Aorta (tissue), 5 donors: Measurements from ENCODE around the gene DPP6. TPM values are rescaled to one million over a fixed set of nuclear protein-coding genes. Genes with fewer than 3 reads are reported as not detected.

Source experiments
- ATAC-seq: fragments of 200-7000 bp; cut with Tn5 transposase; one replicate; pipeline ENCODE4 v1.9.1; 2022; ENCODE audit warnings: moderate library complexity; ENCODE audit not compliant: low FRiP score
- DNase-seq, 2 donors: peaks; one replicate each; pipeline ENCODE4 v3.0.0-alpha.2; 2020
- H3K27ac ChIP-seq, 2 donors: one replicate each; pipeline ENCODE4 v1.5.1; 2013; ENCODE audit warnings: low read length in 2 of 2, mild to moderate bottlenecking in 2 of 2, moderate library complexity in 2 of 2, control low read depth in 1 of 2, inconsistent platforms in 1 of 2, low read depth in 1 of 2
- H3K27me3 ChIP-seq, 2 donors: one replicate each; pipeline ENCODE4 v1.6.1; 2013; ENCODE audit warnings: control low read depth in 1 of 2, low read length in 1 of 2, mild to moderate bottlenecking in 1 of 2, moderate library complexity in 1 of 2; ENCODE audit not compliant: insufficient read depth in 2 of 2, control insufficient read depth in 1 of 2
- H3K36me3 ChIP-seq, 2 donors: one replicate each; pipeline ENCODE4 v1.6.1; 2013; ENCODE audit warnings: control low read depth in 1 of 2, low read length in 1 of 2, mild to moderate bottlenecking in 1 of 2; ENCODE audit not compliant: insufficient read depth in 2 of 2, control insufficient read depth in 1 of 2
- H3K4me1 ChIP-seq, 2 donors: one replicate each; pipeline ENCODE4 v1.6.1; 2013; ENCODE audit warnings: low read length in 2 of 2, control low read depth in 1 of 2, mild to moderate bottlenecking in 1 of 2, moderate library complexity in 1 of 2; ENCODE audit not compliant: insufficient read depth in 2 of 2, control insufficient read depth in 1 of 2
- H3K4me3 ChIP-seq, 2 donors: one replicate each; pipeline ENCODE4 v1.5.1; 2013; ENCODE audit warnings: low read length in 2 of 2, control low read depth in 1 of 2, mild to moderate bottlenecking in 1 of 2
- H3K9me3 ChIP-seq: one replicate; pipeline ENCODE4 v1.6.1; 2013; ENCODE audit warnings: mild to moderate bottlenecking, low read length; ENCODE audit not compliant: control insufficient read depth
- WGBS, 2 donors: extraction: QIAGEN DNeasy Blood & Tissue Kit; methylation state at CpG; one replicate each; pipeline ENCODE4 v1.1.7; 2013; 5-methylcytosine and 5-hydroxymethylcytosine counted together
- intact Hi-C, 2 donors: fragments of 100-400 bp; cut with DNase I; formaldehyde crosslinking; loops; one replicate each; pipeline versions ENCODE4 v1.14.2 to v1.15.0; 2022
- polyA plus RNA-seq, 2 donors: library from polyadenylated mRNA; stranded (reverse); fragments of 200-250 nt; gene quantifications; one replicate each; pipeline ENCODE4 v1.2.3, GENCODE V29; 2013
- total RNA-seq, 2 donors: library from RNA; stranded (reverse); fragmentation: NEBNext Ultra II Directional; extraction: Animal tissue kit (Norgen Biotek cat#: 25700); gene quantifications; one replicate each; pipeline ENCODE4 v1.2.1, GENCODE V29; 2021
- donor health status: healthy with polysubstance abuse.
- donor health status: Bipolar disorder and iron deficiency.
- donor health status: DM: no; HTN: no; CAD: no.
- donor health status: DM: no; HTN: no; CAD: no.
- donor health status: DM: yes; HTN: yes; CAD: no.

DPP6 gene
- total and polyA plus RNA-seq, 4 donors: 0.69 TPM; not detected in 3

GRCh38 chr7:154259396-154259795 is 207.2 kb downstream of the DPP6 start:
- H3K27ac ChIP-seq: no peak overlapping the region
- ATAC-seq (no peak), DNase-seq (no peak)
- H3K36me3 ChIP-seq: no peaks in the 10 kb centered on the region
- H3K9me3 ChIP-seq: no peaks in the 10 kb centered on the region
- H3K4me3 ChIP-seq: no peak overlapping the region
- intact Hi-C loops: no loop called here
- H3K4me1 ChIP-seq: no peaks in the 10 kb centered on the region
- no peaks in the 10 kb centered on the region for H3K27me3 ChIP-seq
- 57 to 61% methylated on average over 3 of the region's 3 CpGs for WGBS, 2 donors

- WGBS, 2 donors: 41 to 50% methylated on average over 8 of the region's 8 CpGs
- Histone ChIP-seq H3K27ac (no peak overlapping the region), H3K4me3 (no peak overlapping the region), H3K27me3 (no peaks in the 10 kb centered on the region), H3K4me1 (no peaks in the 10 kb centered on the region), H3K36me3 (no peaks in the 10 kb centered on the region), H3K9me3 (peaks cover 5% of the 10 kb centered on the region)
- intact Hi-C loops: no loop called here
- no peak for DNase-seq
- ATAC-seq: no peak
These were observed 235.2 kb downstream of the DPP6 start for GRCh38 chr7:154287356-154287755.

- no peak for DNase-seq
- Histone ChIP-seq H3K9me3 (peaks cover 5% of the 10 kb centered on the region), H3K27me3 (no peaks in the 10 kb centered on the region), H3K4me3 (no peak overlapping the region), H3K4me1 (no peaks in the 10 kb centered on the region), H3K27ac (no peak overlapping the region), H3K36me3 (no peaks in the 10 kb centered on the region)
- WGBS, 2 donors: 85 to 90% methylated on average over 5 of the region's 5 CpGs
- no peak for ATAC-seq
- intact Hi-C loops: no loop called here
These were observed 236.9 kb downstream of the DPP6 start for GRCh38 chr7:154289119-154289518.

- Histone ChIP-seq H3K9me3 (no peaks in the 10 kb centered on the region), H3K4me3 (no peak overlapping the region), H3K36me3 (no peaks in the 10 kb centered on the region), H3K27ac (no peak overlapping the region), H3K27me3 (no peaks in the 10 kb centered on the region), H3K4me1 (no peaks in the 10 kb centered on the region)
- DNase-seq: no peak
- ATAC-seq: no peak
- WGBS, 2 donors: 69 to 75% methylated on average over 4 of the region's 4 CpGs
- intact Hi-C loops: no loop called here
These were observed 244.2 kb downstream of the DPP6 start for GRCh38 chr7:154296443-154296842.

GRCh38 chr7:154299736-154300135 is 247.5 kb downstream of the DPP6 start:
- intact Hi-C loops: no loop called here
- DNase-seq (no peak), ATAC-seq (no peak)
- Histone ChIP-seq H3K36me3 (no peaks in the 10 kb centered on the region), H3K9me3 (no peaks in the 10 kb centered on the region), H3K27me3 (no peaks in the 10 kb centered on the region), H3K4me1 (no peaks in the 10 kb centered on the region), H3K4me3 (no peak overlapping the region), H3K27ac (no peak overlapping the region)
- 77 to 81% methylated on average over 8 of the region's 8 CpGs for WGBS, 2 donors

- intact Hi-C loops: no loop called here
- 43 to 57% methylated on average over 2 of the region's 2 CpGs for WGBS, 2 donors
- Histone ChIP-seq H3K36me3 (no peaks in the 10 kb centered on the region), H3K27ac (no peak overlapping the region), H3K27me3 (no peaks in the 10 kb centered on the region), H3K4me3 (no peak overlapping the region), H3K4me1 (no peaks in the 10 kb centered on the region), H3K9me3 (no peaks in the 10 kb centered on the region)
- no peak for DNase-seq
- no peak for ATAC-seq
These were observed 250.2 kb downstream of the DPP6 start for GRCh38 chr7:154302380-154302779.

- DNase-seq (no peak), ATAC-seq (no peak)
- Histone ChIP-seq H3K27me3 (no peaks in the 10 kb centered on the region), H3K4me1 (no peaks in the 10 kb centered on the region), H3K9me3 (no peaks in the 10 kb centered on the region), H3K4me3 (no peak overlapping the region), H3K27ac (no peak overlapping the region), H3K36me3 (no peaks in the 10 kb centered on the region)
- intact Hi-C loops: no loop called here
- 36 to 40% methylated on average over 4 of the region's 4 CpGs for WGBS, 2 donors
These were observed 252.0 kb downstream of the DPP6 start for GRCh38 chr7:154304231-154304630.

- H3K9me3 ChIP-seq: no peaks in the 10 kb centered on the region
- H3K4me3 ChIP-seq: no peak overlapping the region
- no peak overlapping the region for H3K27ac ChIP-seq
- ATAC-seq (peak; percentile 37), DNase-seq (no peak)
- WGBS, 2 donors: 7 to 13% methylated on average over 29 to 57 of the region's 57 CpGs
- no peaks in the 10 kb centered on the region for H3K27me3 ChIP-seq
- intact Hi-C loops: no loop called here
- H3K4me1 ChIP-seq: no peaks in the 10 kb centered on the region
- no peaks in the 10 kb centered on the region for H3K36me3 ChIP-seq
These were observed 252.8 kb downstream of the DPP6 start for GRCh38 chr7:154304740-154305700.

- no peak overlapping the region for H3K4me3 ChIP-seq
- intact Hi-C loops: no loop called here
- H3K36me3 ChIP-seq: no peaks in the 10 kb centered on the region
- WGBS, 2 donors: 87 to 88% methylated on average over 18 of the region's 18 CpGs
- no peak for DNase-seq
- H3K4me1 ChIP-seq: no peaks in the 10 kb centered on the region
- H3K27ac ChIP-seq: no peak overlapping the region
- ATAC-seq: no peak
- no peaks in the 10 kb centered on the region for H3K27me3 ChIP-seq
- H3K9me3 ChIP-seq: no peaks in the 10 kb centered on the region
These were observed 253.8 kb downstream of the DPP6 start for GRCh38 chr7:154306036-154306435.
